Measurements from ENCODE around the gene AMIGO1. TPM values are rescaled to one million over a fixed set of nuclear protein-coding genes. Genes with fewer than 3 reads are reported as not detected.

AMIGO1 gene
- total RNA-seq, 1 donor from 2014 or later, result 9.1 TPM

DNA sequence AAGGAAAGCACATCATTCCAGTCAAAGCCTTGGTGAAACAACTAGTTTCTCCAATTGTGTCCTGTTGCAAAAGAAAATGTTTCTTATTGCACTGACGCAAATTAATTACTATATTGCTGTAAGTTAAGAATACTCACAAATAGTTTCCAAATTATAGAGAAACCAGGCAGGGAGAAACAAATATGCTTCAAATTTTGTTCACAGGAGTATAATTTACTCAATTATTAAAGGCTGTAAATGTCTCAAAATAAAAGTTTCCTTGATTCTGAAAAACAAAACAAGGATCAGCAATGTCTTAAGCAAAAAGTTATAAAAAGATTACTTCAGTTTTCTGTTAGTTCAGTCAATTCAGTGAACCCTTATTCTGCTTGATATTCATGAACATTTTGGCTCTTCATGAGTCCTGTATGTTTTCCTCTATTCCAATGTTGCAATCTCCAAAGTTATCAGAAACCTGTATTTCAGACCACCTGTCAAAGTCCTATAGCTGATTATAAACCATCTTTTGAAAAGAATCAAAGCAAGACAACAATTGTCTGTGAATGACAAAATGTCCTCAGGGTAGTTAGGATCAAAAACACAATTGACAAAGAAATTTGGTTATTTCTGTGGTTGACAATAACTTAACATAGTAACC is 54.9 kb downstream of the AMIGO1 start:
- DNase-seq (no peak), ATAC-seq (no peak)
- Histone ChIP-seq H3K36me3 (no peaks in the 10 kb centered on the region), H3K4me3 (no peak overlapping the region), H3K9me3 (no peaks in the 10 kb centered on the region), H3K27ac (no peak overlapping the region), H3K4me1 (no peaks in the 10 kb centered on the region), H3K27me3 (ENCODE audit: low read depth) (no peaks in the 10 kb centered on the region)
- intact Hi-C loops (cut with DNase I), result no loop called here
- TF ChIP-seq, protein P1, sequence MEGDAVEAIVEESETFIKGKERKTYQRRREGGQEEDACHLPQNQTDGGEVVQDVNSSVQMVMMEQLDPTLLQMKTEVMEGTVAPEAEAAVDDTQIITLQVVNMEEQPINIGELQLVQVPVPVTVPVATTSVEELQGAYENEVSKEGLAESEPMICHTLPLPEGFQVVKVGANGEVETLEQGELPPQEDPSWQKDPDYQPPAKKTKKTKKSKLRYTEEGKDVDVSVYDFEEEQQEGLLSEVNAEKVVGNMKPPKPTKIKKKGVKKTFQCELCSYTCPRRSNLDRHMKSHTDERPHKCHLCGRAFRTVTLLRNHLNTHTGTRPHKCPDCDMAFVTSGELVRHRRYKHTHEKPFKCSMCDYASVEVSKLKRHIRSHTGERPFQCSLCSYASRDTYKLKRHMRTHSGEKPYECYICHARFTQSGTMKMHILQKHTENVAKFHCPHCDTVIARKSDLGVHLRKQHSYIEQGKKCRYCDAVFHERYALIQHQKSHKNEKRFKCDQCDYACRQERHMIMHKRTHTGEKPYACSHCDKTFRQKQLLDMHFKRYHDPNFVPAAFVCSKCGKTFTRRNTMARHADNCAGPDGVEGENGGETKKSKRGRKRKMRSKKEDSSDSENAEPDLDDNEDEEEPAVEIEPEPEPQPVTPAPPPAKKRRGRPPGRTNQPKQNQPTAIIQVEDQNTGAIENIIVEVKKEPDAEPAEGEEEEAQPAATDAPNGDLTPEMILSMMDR (IDR thresholded peaks at IDR 0.05), result no peak

Other genes starting within 250 kb of the AMIGO1 start
- gene PSRC1, start 226.6 kb downstream of the AMIGO1 start, total RNA-seq, result 4.2 TPM
- gene MYBPHL, start 202.7 kb downstream of the AMIGO1 start, total RNA-seq, result 2.8 TPM
- gene SORT1, start 111.8 kb downstream of the AMIGO1 start, total RNA-seq, result 178 TPM
- 55.4 TPM for gene PSMA5, start 83.3 kb downstream of the AMIGO1 start, total RNA-seq
- gene SYPL2, start 43.2 kb downstream of the AMIGO1 start, total RNA-seq, result 1.5 TPM
- gene ATXN7L2, start 25.8 kb downstream of the AMIGO1 start, total RNA-seq, result 3.8 TPM
- 15.1 TPM for gene CYB561D1, start 15.6 kb downstream of the AMIGO1 start, total RNA-seq
- gene GPR61, start 30.1 kb upstream of the AMIGO1 start, total RNA-seq, result not detected
- 6.7 TPM for gene GNAI3, start 38.9 kb upstream of the AMIGO1 start, total RNA-seq
- not detected for gene GNAT2, start 109.9 kb upstream of the AMIGO1 start, total RNA-seq
- gene AMPD2, start 110.1 kb upstream of the AMIGO1 start, total RNA-seq, result 55.9 TPM
- 15.7 TPM for gene GSTM4, start 146.4 kb upstream of the AMIGO1 start, total RNA-seq
- gene GSTM2, start 158.3 kb upstream of the AMIGO1 start, total RNA-seq, result 35.7 TPM
- gene GSTM1, start 178.1 kb upstream of the AMIGO1 start, total RNA-seq, result not detected
- 11.7 TPM for gene GSTM5, start 202.5 kb upstream of the AMIGO1 start, total RNA-seq
- gene GSTM3, start 231.3 kb upstream of the AMIGO1 start, total RNA-seq, result 18.5 TPM

Measured in lower lobe of right lung (tissue), 2 donors.